Activated CD4-positive, alpha-beta T cell treated with anti-CD3 and anti-CD28 coated beads for 4 hours (primary cell): ENCODE data around the gene OR2T8.

ENCODE experiments used
- DNase-seq, 2 donors: peaks; one replicate each; pipeline ENCODE4 v3.0.0-alpha.2; 2020

Gene OR2T8, protein sequence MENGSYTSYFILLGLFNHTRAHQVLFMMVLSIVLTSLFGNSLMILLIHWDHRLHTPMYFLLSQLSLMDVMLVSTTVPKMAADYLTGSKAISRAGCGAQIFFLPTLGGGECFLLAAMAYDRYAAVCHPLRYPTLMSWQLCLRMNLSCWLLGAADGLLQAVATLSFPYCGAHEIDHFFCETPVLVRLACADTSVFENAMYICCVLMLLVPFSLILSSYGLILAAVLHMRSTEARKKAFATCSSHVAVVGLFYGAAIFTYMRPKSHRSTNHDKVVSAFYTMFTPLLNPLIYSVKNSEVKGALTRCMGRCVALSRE

DNA sequence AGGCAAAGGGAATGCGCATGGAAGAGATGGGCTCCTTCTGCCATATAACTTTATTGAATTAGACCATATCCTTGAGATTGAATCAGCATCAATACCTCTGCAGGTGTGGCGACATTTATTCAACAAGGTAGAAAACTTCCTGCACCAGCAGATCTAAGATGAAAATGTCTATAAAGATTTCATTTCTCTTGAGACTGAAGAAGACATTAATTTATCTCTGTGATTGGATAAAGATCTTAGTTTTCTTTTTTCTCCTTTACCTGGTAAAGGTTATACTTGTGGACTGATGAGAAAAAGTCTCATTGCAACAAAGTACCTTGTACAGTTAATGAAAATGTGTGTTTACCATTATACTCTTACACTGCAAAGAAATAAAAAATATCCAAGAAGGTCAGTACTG lies at the start of gene OR2T8:
Gene OR2T8, plus strand, starts transcription at position 301 of the 400 bp plus-strand sequence. CDS start 766 bp downstream, outside the sequence.
- DNase-seq, result no peak

- no peak for DNase-seq
These were observed 36.7 kb upstream of the OR2T8 start for GRCh38 chr1:247883346-247883745.

- DNase-seq, result no peak
These were observed 35.1 kb upstream of the OR2T8 start for GRCh38 chr1:247884797-247885413.

GRCh38 chr1:247895163-247895637 lies 24.9 kb upstream of the OR2T8 start, which contains the start of gene OR2W3:
Gene OR2W3, plus strand, starts transcription at chr1:247895587. Its CDS starts 0 bp downstream, at chr1:247895587.
- no peak for DNase-seq

- no peak for DNase-seq
These were observed 24.1 kb upstream of the OR2T8 start for GRCh38 chr1:247895976-247896375.

GRCh38 chr1:247904122-247904521 lies 15.9 kb upstream of the OR2T8 start:
- DNase-seq, result no peak

- DNase-seq, result no peak
These were observed 14.9 kb upstream of the OR2T8 start for GRCh38 chr1:247905181-247905580.

DNA sequence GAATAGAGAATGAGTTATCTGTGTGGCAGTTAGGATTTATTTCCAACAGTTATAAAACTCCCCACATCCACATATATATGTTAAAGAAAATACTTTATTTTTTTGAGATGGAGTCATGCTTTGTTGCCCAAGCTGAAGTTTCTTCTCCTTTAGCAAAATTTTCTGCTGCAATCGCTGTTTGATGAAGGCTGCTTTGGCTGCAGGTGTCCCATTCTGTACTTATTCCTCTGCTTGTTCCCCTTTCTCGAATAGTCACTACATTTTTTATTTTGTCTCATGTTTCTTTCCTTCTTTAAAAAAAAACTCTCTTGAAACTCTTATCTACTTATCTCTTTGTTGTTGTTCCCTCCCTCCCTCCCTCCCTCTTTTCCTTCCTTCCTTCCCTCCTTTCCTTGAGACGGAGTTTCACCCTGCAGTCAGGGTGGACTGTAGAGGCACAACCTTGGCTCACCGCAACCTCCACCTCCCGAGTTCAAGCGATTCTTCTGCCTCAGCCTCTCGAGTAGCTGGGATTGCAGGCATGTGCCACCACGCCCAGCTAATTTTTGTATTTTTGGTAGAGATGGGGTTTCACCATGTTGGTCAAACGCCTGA lies 14.0 kb upstream of the OR2T8 start:
- no peak for DNase-seq

DNA sequence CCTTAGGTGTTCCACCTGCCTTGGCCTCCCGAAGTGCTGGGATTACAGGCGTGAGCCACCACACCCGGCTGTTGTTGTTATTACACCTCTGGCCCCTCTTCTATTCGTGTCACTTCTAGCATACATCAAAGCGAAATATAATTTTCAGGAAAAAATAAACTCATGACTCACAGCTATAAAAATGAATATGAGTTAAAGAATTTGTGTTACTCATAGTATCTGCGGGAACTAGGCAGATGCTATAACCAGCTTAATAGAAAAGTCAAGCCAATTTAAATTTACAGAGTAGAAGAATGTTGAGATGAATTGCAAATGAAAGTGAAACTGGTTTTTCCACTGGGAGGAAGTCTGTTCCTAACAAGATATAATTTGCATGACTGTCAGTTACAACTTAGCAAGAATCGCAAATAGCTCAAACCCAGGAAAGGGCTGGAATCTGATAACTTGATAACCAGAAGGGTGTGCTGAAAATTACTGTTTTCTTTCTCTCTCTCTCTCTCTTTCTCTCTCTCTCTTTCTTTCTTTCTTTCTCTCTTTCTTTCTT lies 13.5 kb upstream of the OR2T8 start:
- no peak for DNase-seq

DNA sequence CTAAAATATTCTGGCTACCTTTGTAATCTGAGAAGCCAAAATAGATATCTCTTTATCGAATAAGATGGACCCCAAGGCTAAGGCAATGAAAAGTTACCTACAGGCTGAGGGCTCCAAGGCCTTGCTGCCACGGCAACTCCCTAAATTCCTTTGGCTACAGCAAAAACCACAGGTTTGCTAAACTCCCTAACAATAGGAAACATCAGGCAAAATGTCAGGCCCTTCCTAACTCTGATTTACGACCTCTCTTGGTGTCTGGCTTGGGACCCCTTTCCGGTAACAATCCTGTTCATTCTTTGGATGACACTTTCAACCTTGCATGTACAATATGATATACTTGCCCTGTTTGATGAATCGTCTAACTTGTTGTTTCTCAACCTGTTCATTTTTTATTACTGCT lies 11.3 kb upstream of the OR2T8 start:
- no peak for DNase-seq

- DNase-seq, result no peak
These were observed 6.3 kb upstream of the OR2T8 start for GRCh38 chr1:247913786-247914185.

DNA sequence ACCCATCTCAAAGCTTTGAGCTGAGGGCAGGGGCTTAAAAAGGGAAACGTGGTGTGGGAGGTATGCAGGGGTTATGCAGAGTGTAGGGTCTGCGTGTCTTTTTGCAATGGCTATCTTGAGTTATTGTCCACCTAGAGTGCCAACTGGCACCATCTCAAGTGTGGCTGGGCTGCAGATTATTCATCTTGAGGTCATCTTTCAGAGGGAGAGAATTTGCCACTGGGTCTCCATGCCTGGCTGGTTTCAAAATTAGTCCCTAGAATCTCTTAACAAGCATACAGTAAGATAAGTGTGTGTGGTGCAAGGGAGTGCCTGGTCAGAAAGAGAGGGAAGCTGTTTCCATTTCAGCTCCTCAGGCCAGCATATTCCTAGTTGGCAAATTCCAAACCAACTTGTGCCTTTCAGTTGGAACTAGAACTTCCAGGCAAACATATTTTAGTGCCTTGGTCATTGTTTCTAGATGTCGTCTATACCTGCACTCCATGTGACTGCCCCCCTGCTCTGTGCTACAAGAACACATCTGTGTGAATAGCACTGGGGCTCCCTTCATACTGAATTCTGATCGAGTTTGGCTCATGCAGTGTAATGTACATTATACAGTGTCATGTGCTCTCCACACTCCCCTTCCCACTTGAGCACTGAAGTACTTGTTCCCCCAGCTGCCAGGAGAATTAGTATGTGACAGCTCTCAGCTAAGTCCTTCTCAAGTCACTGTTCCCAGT lies 5.0 kb upstream of the OR2T8 start:
- DNase-seq, result no peak

DNA sequence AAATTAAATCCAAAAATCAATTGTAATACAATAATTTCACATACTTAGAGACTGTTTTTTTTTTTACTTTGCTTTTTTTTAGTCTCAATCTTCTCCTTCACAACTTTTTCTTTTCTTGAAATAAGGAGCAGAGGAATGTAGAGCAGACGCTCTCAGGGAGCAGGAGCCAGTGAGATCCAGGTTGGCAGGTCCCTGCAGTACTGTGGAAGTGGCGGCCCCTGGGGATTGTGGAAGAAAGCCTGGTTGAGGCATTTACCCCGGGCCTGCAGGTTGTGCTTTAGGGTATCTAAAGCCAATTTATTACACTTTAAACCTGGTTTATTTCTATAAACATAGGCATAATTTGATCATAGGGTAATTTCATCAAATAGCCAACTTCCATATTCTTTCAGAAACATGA lies 3.9 kb downstream of the OR2T8 start:
- no peak for DNase-seq

- no peak for DNase-seq
These were observed 4.8 kb downstream of the OR2T8 start, which contains the start of gene OR2AJ1 for GRCh38 chr1:247924868-247925267. Gene OR2AJ1, plus strand, starts transcription at chr1:247924889. Its CDS starts 8,880 bp downstream, at chr1:247933769.

- DNase-seq, result no peak
These were observed 13.9 kb downstream of the OR2T8 start for GRCh38 chr1:247933989-247934388.

DNA sequence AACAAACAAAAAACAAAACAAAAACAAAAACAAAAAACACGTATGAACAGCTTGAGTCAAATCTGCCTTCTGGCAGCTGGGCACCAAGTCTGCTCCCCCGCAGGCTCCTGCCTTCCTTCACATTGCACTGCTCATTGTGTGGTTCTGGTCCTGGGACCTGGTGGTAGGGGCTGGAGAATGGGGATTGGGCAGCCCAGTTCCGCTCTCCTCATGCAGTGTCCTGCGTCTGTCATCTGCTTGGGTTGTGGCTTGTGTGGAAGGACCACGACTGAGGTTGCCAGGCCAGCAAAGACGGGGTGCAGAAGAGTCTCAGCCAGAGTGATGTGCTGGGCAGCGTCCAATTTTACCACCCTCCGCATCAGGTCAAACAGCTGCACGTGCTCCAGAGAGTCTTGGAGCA lies 15.7 kb downstream of the OR2T8 start:
- DNase-seq, result no peak

- DNase-seq, result no peak
These were observed 16.4 kb downstream of the OR2T8 start for GRCh38 chr1:247936415-247936814.

GRCh38 chr1:247936965-247937734 lies 17.1 kb downstream of the OR2T8 start:
- DNase-seq, result peak; percentile 41 to 87

- no peak for DNase-seq
These were observed 22.6 kb downstream of the OR2T8 start for GRCh38 chr1:247942624-247943023.

GRCh38 chr1:247948558-247948957 lies 28.5 kb downstream of the OR2T8 start, which contains the start of gene OR2L8:
Gene OR2L8, plus strand, starts transcription at chr1:247948858. Its CDS starts 0 bp downstream, at chr1:247948858.
- DNase-seq, result no peak

GRCh38 chr1:247953408-247953807 lies 33.4 kb downstream of the OR2T8 start:
- DNase-seq, result no peak

DNA sequence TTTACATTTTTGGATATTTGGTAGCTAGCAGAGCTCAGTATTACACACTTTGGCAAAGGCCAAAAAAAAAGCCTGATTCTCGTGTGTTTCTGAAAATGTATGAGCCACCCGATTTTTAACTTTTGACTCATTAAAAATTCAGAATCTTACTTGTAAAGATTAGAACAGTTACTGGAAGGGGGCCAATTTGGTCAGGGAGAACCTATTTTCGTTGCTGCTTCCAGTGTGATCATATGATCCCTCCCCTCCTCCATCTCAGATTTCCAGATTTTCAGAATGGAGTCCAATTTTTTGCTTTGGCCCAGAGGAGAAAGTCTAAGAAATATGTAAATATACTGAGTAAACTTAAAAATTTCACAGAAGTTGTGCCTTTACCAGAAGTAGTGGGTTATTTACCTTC lies 41.7 kb downstream of the OR2T8 start:
- DNase-seq, result no peak
